WTC11 (cell line): Measurements from ENCODE around the gene KCNMA1. TPM values are rescaled to one million over a fixed set of nuclear protein-coding genes. Genes with fewer than 3 reads are reported as not detected.

Experiments used
- ATAC-seq: fragments of 200-7000 bp; cut with Tn5 transposase; 2 replicates; pipeline ENCODE4 v1.10.0; 2021; ENCODE audit warnings: mild to moderate bottlenecking, moderate library complexity
- CTCF ChIA-PET: fragments of 300-600 bp; sonication (Branson Sonifier 250); formaldehyde crosslinking; loops from one replicate; lab custom pipeline; 2021; ENCODE audit warnings: antibody characterized with exemption; lab: Charles Lee
- POLR2A ChIA-PET: fragments of 350-600 bp; sonication (Branson Sonifier 250); formaldehyde crosslinking; loops from one replicate; lab custom pipeline; 2021; ENCODE audit warnings: antibody characterized with exemption; lab: Charles Lee
- DNase-seq: peaks from one replicate; pipeline ENCODE4 v3.0.0; 2021; ENCODE audit warnings: low spot score
- H3K27ac Mint-ChIP-seq: 2 replicates; pipeline ENCODE4 v1.8.0; 2021; ENCODE audit warnings: mixed read lengths
- H3K27me3 Mint-ChIP-seq: 2 replicates; pipeline ENCODE4 v1.8.0; 2021; ENCODE audit warnings: low read depth, mild to moderate bottlenecking, moderate library complexity, mixed read lengths
- H3K36me3 Mint-ChIP-seq: 2 replicates; pipeline ENCODE4 v1.8.0; 2021; ENCODE audit warnings: mixed read lengths
- H3K4me1 Mint-ChIP-seq: 2 replicates; pipeline ENCODE4 v1.8.0; 2022; ENCODE audit warnings: mixed read lengths
- H3K4me3 Mint-ChIP-seq: 2 replicates; pipeline ENCODE4 v1.8.0; 2021; ENCODE audit warnings: mild to moderate bottlenecking, moderate library complexity, mixed read lengths
- H3K9me3 Mint-ChIP-seq: 2 replicates; pipeline ENCODE4 v1.8.0; 2021; ENCODE audit warnings: mixed read lengths
- CREB1 ChIP-seq: sonication (generic); formaldehyde crosslinking; IDR thresholded peaks from 2 replicates; pipeline ENCODE4 v1.8.0; 2023; ENCODE audit warnings: mild to moderate bottlenecking, missing genetic modification reagents
- ERG ChIP-seq: fragments of 250-450 bp; sonication (Bioruptor Pico); IDR thresholded peaks from 2 replicates; pipeline ENCODE4 v1.8.0; 2021; ENCODE audit warnings: mild to moderate bottlenecking
- ESRRA ChIP-seq: sonication (generic); formaldehyde crosslinking; IDR thresholded peaks from 2 replicates; pipeline ENCODE4 v1.8.1; 2022; ENCODE audit warnings: mild to moderate bottlenecking, missing genetic modification reagents, borderline replicate concordance
- GABPB1 ChIP-seq: sonication (generic); formaldehyde crosslinking; IDR thresholded peaks from 2 replicates; pipeline ENCODE4 v1.8.1; 2023; ENCODE audit warnings: mild to moderate bottlenecking, missing genetic modification reagents
- NFATC4 ChIP-seq: fragments of 250-450 bp; sonication (Bioruptor Pico); IDR thresholded peaks from 2 replicates; pipeline ENCODE4 v1.9.0; 2021; ENCODE audit warnings: mild to moderate bottlenecking
- NR3C1 ChIP-seq: sonication (generic); formaldehyde crosslinking; conservative IDR thresholded peaks from 2 replicates; pipeline ENCODE4 v1.8.1; 2023; ENCODE audit warnings: low read depth, mild to moderate bottlenecking, missing genetic modification reagents
- OVOL2 ChIP-seq: fragments of 250-450 bp; sonication (Bioruptor Pico); IDR thresholded peaks from 2 replicates; pipeline ENCODE4 v1.9.0; 2021; ENCODE audit warnings: mild to moderate bottlenecking, borderline replicate concordance
- PREB ChIP-seq: sonication (generic); formaldehyde crosslinking; IDR thresholded peaks from 2 replicates; pipeline ENCODE4 v1.8.1; 2022; ENCODE audit warnings: mild to moderate bottlenecking, missing genetic modification reagents, moderate library complexity, borderline replicate concordance
- TEAD4 ChIP-seq: sonication (generic); formaldehyde crosslinking; IDR thresholded peaks from 2 replicates; pipeline ENCODE4 v1.8.0; 2022; ENCODE audit warnings: mild to moderate bottlenecking, missing genetic modification reagents
- ZNF121 ChIP-seq: sonication (generic); formaldehyde crosslinking; IDR thresholded peaks from 2 replicates; pipeline ENCODE4 v1.8.0; 2023; ENCODE audit warnings: missing genetic modification reagents
- total RNA-seq: library from RNA; stranded (reverse); gene quantifications from 3 replicates; pipeline ENCODE4 v1.2.3, GENCODE V29; 2021
- TF ChIP-seq, protein P1 (sequence below): sonication (generic); formaldehyde crosslinking; IDR thresholded peaks from 2 replicates; pipeline ENCODE4 v1.8.0; 2023; ENCODE audit warnings: missing genetic modification reagents, mild to moderate bottlenecking, borderline replicate concordance
- TF ChIP-seq, protein P2 (sequence below): sonication (generic); formaldehyde crosslinking; conservative IDR thresholded peaks from 2 replicates; pipeline ENCODE4 v1.8.1; 2022; ENCODE audit warnings: mild to moderate bottlenecking, missing genetic modification reagents
- TF ChIP-seq, protein P3 (sequence below): fragments of 250-450 bp; sonication (Bioruptor Pico); IDR thresholded peaks from 2 replicates; pipeline ENCODE4 v2.1.2; 2022; ENCODE audit warnings: mild to moderate bottlenecking, moderate library complexity

The KCNMA1 gene
- total RNA-seq, 1 experiment from 2014 or later = 7.3 TPM

GRCh38 chr10:77080361-77081027 is 557.1 kb downstream of the KCNMA1 start:
- Mint-ChIP-seq H3K4me1 (peaks cover 60% of the 10 kb centered on the region), H3K27me3 (peaks cover 8% of the 10 kb centered on the region; the same call in 1 of the 2 replicates), H3K9me3 (no peaks in the 10 kb centered on the region), H3K27ac (no peak overlapping the region), H3K36me3 (no peaks in the 10 kb centered on the region), H3K4me3 (no peak overlapping the region)
- DNase-seq (no peak), ATAC-seq (no peak)
- ChIA-PET CTCF (no interaction called here), POLR2A (no interaction called here)
- TF ChIP-seq TEAD4 (no peak), GABPB1 (no peak), ESRRA (CRISPR knock-in tag) (no peak)

DNA sequence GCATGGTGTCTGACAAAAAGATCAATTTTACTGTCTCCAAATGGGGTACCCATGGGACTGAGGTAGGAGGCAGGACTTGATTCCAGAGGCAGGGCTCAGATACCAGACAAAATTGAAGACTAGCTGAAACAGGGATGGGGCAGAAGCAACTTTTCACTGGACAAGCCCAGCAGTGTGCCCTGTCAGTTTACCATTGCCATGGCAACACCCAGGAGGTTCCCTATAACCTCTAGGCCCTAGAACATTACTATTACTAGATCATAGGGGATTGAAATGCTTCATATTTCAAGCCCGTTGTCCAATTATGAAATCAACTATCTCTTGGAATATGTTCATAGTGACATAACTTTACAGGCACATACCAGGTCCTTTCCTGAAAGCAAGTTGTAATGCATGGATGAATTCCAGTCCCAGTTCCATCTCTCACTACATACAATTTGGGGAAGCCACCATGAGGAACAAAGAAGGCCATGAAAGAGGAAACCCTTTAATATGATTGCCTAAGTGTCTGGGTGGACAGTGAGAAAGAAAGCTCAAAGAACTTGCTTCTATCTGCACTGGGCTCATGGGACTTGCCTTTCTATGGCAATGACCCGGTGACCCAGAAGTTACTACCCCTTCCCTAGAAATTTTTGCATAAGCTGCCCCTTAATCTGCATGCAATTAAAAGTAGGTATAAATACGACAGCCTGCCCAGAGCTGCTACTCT is 557.9 kb downstream of the KCNMA1 start:
- POLR2A ChIA-PET = no interaction called here
- TF ChIP-seq ESRRA (CRISPR knock-in tag) (no peak), NR3C1 (CRISPR knock-in tag) (no peak), NFATC4 (no peak), ERG (CRISPR knock-in tag) (no peak), ZNF121 (no peak), CREB1 (no peak), OVOL2 (no peak), PREB (CRISPR knock-in tag) (no peak)
- TF ChIP-seq, protein P1, sequence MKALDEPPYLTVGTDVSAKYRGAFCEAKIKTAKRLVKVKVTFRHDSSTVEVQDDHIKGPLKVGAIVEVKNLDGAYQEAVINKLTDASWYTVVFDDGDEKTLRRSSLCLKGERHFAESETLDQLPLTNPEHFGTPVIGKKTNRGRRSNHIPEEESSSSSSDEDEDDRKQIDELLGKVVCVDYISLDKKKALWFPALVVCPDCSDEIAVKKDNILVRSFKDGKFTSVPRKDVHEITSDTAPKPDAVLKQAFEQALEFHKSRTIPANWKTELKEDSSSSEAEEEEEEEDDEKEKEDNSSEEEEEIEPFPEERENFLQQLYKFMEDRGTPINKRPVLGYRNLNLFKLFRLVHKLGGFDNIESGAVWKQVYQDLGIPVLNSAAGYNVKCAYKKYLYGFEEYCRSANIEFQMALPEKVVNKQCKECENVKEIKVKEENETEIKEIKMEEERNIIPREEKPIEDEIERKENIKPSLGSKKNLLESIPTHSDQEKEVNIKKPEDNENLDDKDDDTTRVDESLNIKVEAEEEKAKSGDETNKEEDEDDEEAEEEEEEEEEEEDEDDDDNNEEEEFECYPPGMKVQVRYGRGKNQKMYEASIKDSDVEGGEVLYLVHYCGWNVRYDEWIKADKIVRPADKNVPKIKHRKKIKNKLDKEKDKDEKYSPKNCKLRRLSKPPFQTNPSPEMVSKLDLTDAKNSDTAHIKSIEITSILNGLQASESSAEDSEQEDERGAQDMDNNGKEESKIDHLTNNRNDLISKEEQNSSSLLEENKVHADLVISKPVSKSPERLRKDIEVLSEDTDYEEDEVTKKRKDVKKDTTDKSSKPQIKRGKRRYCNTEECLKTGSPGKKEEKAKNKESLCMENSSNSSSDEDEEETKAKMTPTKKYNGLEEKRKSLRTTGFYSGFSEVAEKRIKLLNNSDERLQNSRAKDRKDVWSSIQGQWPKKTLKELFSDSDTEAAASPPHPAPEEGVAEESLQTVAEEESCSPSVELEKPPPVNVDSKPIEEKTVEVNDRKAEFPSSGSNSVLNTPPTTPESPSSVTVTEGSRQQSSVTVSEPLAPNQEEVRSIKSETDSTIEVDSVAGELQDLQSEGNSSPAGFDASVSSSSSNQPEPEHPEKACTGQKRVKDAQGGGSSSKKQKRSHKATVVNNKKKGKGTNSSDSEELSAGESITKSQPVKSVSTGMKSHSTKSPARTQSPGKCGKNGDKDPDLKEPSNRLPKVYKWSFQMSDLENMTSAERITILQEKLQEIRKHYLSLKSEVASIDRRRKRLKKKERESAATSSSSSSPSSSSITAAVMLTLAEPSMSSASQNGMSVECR (CRISPR knock-in tag) = no peak
- TF ChIP-seq, protein P2, sequence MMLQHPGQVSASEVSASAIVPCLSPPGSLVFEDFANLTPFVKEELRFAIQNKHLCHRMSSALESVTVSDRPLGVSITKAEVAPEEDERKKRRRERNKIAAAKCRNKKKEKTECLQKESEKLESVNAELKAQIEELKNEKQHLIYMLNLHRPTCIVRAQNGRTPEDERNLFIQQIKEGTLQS = no peak
- TF ChIP-seq, protein P3, sequence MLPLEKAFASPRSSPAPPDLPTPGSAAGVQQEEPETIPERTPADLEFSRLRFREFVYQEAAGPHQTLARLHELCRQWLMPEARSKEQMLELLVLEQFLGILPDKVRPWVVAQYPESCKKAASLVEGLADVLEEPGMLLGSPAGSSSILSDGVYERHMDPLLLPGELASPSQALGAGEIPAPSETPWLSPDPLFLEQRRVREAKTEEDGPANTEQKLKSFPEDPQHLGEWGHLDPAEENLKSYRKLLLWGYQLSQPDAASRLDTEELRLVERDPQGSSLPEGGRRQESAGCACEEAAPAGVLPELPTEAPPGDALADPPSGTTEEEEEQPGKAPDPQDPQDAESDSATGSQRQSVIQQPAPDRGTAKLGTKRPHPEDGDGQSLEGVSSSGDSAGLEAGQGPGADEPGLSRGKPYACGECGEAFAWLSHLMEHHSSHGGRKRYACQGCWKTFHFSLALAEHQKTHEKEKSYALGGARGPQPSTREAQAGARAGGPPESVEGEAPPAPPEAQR (CRISPR knock-in tag) = no peak
- no peak overlapping the region for H3K4me3 Mint-ChIP-seq
- no peaks in the 10 kb centered on the region for H3K36me3 Mint-ChIP-seq
- no peaks in the 10 kb centered on the region for H3K9me3 Mint-ChIP-seq
- peaks cover 8% of the 10 kb centered on the region; the same call in 1 of the 2 replicates for H3K27me3 Mint-ChIP-seq
- H3K4me1 Mint-ChIP-seq = peaks cover 56% of the 10 kb centered on the region
- CTCF ChIA-PET = no interaction called here
- H3K27ac Mint-ChIP-seq = no peak overlapping the region
- DNase-seq (no peak), ATAC-seq (no peak)
